ENCODE data around the gene ZMIZ2. TPM values are rescaled to one million over a fixed set of nuclear protein-coding genes. Genes with fewer than 3 reads are reported as not detected.

ZMIZ2 gene
- total and polyA plus RNA-seq, 2 of the 8 experiments (the other 6 are each of a cell fraction or from before 2014, with no cell fraction given) = 24.4 to 66.4 TPM

- Histone ChIP-seq H2BK15ac (ENCODE audit: low read length) (no peak overlapping the region), H3K23me2 (ENCODE audit: low read depth, low read length) (no peaks in the 10 kb centered on the region), H3K27me3 (replicated peaks in 1 of 4; ENCODE audit: control insufficient read depth in 3 of 4, extremely low read depth in 1 of 4, insufficient read depth in 3 of 4, low read length in 3 of 4) (no peaks in the 10 kb centered on the region), H3K18ac (ENCODE audit: extremely low read depth, low read length) (no peak overlapping the region), H3K56ac (replicated peaks; ENCODE audit: insufficient read length, low read depth, low read length) (no peak overlapping the region), H3K4me1 (replicated peaks in 1 of 4; ENCODE audit: control insufficient read depth in 3 of 4, insufficient read depth in 4 of 4, low read length in 3 of 4) (no peaks in the 10 kb centered on the region; a peak in 1 of 7 replicates), H2BK20ac (ENCODE audit: low read length) (no peak overlapping the region), H3K9me3 (ENCODE audit: insufficient read depth in 2 of 2, low read depth in 1 of 2, low read length in 1 of 2) (no peaks in the 10 kb centered on the region), H4K91ac (replicated peaks; ENCODE audit: insufficient read length, low read length) (no peak overlapping the region), H3K4me3 (ENCODE audit: extremely low read depth in 1 of 4, insufficient read depth in 2 of 4, low read depth in 3 of 4, low read length in 4 of 4) (no peak overlapping the region), H4K5ac (ENCODE audit: insufficient read length, low read depth, low read length) (no peak overlapping the region), H2BK12ac (ENCODE audit: low read depth, low read length) (no peak overlapping the region), H3K4ac (replicated peaks; ENCODE audit: insufficient read length, low read depth, low read length) (no peak overlapping the region), H4K20me1 (replicated peaks in 1 of 2; ENCODE audit: control insufficient read depth in 1 of 2, insufficient read depth in 2 of 2, low read length in 2 of 2) (no peaks in the 10 kb centered on the region), H3K23ac (ENCODE audit: insufficient read length) (no peak overlapping the region), H3K36me3 (ENCODE audit: control insufficient read depth in 2 of 4, insufficient read depth in 4 of 4, low read length in 3 of 4) (no peaks in the 10 kb centered on the region), H3K4me2 (ENCODE audit: insufficient read depth in 1 of 2, low read depth in 2 of 2, low read length in 2 of 2) (no peak overlapping the region), H4K8ac (ENCODE audit: extremely low read depth, insufficient read depth, low read length) (0 out of 2 replicates have a peak overlapping the region, but pooled peaks have one; percentile 35), H3K79me2 (ENCODE audit: control insufficient read depth in 1 of 2, insufficient read depth in 2 of 2, low read length in 2 of 2) (no peaks in the 10 kb centered on the region), H3K27ac (ENCODE audit: low read depth, low read length) (no peak overlapping the region), H3K14ac (ENCODE audit: insufficient read length) (no peak overlapping the region), H3K79me1 (ENCODE audit: low read depth, low read length) (no peaks in the 10 kb centered on the region), H2BK120ac (replicated peaks; ENCODE audit: low read depth, low read length) (no peak overlapping the region), H2AK5ac (ENCODE audit: low read depth, low read length) (no peak overlapping the region), H2BK5ac (ENCODE audit: low read depth, low read length) (no peak overlapping the region), H3K9ac (replicated peaks in 1 of 4; ENCODE audit: extremely low read depth in 1 of 4, low read depth in 3 of 4, low read length in 3 of 4) (no peak overlapping the region), H2AFZ (ENCODE audit: low read length) (no peak overlapping the region)
- FAIRE-seq = no peak
- WGBS, 2 experiments (ENCODE audit: extremely low coverage in 1 of 2, insufficient coverage in 1 of 2, insufficient read length in 1 of 2, insufficient replicate concordance in 2 of 2, low coverage in 1 of 2, low lambda C conversion rate in 2 of 2, missing lambda C conversion rate in 1 of 2) = 94% methylated on average over 4 of the region's 4 CpGs; no CpG with 5 or more reads in 1 of the 2 experiments
- ChIA-PET POLR2A (ENCODE audit: partially characterized antibody) (interaction anchor here (0.6 to 2.1 kb wide), 3 partner anchors 11 to 203 kb away, joined by 3 to 8 read pairs (median 3); partner anchors contain the start of gene ZMIZ2), CTCF (ENCODE audit: partially characterized antibody) (interaction anchor here (0.6 to 1.2 kb wide), 2 partner anchors 8 to 20 kb away, joined by 3 read pairs; no protein-coding TSS in a partner anchor)
- DNase-seq (ENCODE audit: low read depth in 1 of 2, low spot score in 2 of 2) = no peak
- no peak for TF ChIP-seq SRF (IDR thresholded peaks at IDR 0.05; ENCODE audit: low read depth, low read length)
- TF ChIP-seq SUZ12 (IDR thresholded peaks at IDR 0.05; ENCODE audit: low read length) = no peak
- TF ChIP-seq HDAC6 (IDR thresholded peaks at IDR 0.05; ENCODE audit: low read depth, low read length) = no peak
These were observed 10.5 kb upstream of the ZMIZ2 start for GRCh38 chr7:44738051-44738723.

Measured in H1 (cell line).